WERI-Rb-1 (cell line): ENCODE data around the gene MRPL1.

Experiments used
- DNase-seq: peaks from one replicate; pipeline ENCODE4 v3.0.0-alpha.2; 2020
- H3K27ac ChIP-seq: fragments of 250-450 bp; sonication (Bioruptor Pico); 2 replicates; pipeline ENCODE4 v1.5.1; 2020; ENCODE audit warnings: mild to moderate bottlenecking, moderate library complexity
- H3K27me3 ChIP-seq: fragments of 250-450 bp; sonication (Bioruptor Pico); 2 replicates; pipeline ENCODE4 v1.5.1; 2021; ENCODE audit warnings: mild to moderate bottlenecking, low read depth, moderate library complexity; ENCODE audit not compliant: insufficient read depth, severe bottlenecking
- H3K36me3 ChIP-seq: fragments of 250-450 bp; sonication (Bioruptor Pico); 2 replicates; pipeline ENCODE4 v1.5.1; 2020; ENCODE audit warnings: mild to moderate bottlenecking, moderate library complexity
- H3K4me3 ChIP-seq: 2 replicates; pipeline ENCODE4 v1.5.1; 2011; ENCODE audit warnings: low read depth, mild to moderate bottlenecking, control low read depth, low read length
- H3K9me3 ChIP-seq: fragments of 250-450 bp; sonication (Bioruptor Pico); 2 replicates; pipeline ENCODE4 v1.5.1; 2021; ENCODE audit warnings: mild to moderate bottlenecking, moderate library complexity; ENCODE audit not compliant: severe bottlenecking
- TF ChIP-seq, protein P1 (sequence below): IDR thresholded peaks from 2 replicates; pipeline ENCODE4 v1.5.1; 2011; ENCODE audit warnings: low read depth, mild to moderate bottlenecking, control low read depth, inconsistent platforms, low read length

MRPL1 gene

DNA sequence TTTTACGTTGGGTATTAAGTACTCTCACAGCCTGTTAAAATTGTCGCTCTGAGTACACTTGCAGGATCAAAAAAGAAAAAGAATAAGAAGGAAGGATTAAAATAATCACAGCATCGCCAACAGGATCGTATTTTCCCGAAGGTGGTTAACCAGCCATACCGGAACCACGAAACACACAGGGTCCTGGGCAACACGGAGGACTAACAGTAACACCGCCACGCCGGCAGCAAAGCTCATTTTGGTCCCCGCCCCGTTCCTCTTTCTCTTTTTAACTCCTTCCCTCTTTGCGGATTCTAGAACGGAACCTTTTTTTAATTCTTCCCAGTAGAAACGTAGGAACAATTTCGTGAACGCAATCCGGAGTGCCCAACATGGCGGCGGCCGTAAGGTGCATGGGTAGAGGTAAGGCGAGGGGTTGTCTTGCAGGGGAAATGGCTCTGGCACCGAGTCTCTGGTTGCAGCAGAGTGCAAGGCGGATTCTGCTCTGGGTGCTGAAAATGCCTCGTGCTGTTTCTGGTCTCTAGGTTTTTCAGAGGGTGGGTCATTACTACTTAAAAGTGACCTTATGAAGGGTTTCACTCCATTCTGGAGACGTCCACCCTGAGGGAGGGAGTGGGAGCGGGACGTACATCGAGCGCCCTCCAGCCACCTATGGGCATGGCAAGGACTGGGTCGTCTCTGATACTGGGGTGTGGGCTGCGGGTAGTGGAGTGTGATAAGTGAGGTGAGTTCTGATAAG is at the start of gene MRPL1:
Gene MRPL1, plus strand, starts transcription at position 353 of the 739 bp plus-strand sequence. Its CDS starts 19 bp downstream, at position 372.
- TF ChIP-seq, protein P1, sequence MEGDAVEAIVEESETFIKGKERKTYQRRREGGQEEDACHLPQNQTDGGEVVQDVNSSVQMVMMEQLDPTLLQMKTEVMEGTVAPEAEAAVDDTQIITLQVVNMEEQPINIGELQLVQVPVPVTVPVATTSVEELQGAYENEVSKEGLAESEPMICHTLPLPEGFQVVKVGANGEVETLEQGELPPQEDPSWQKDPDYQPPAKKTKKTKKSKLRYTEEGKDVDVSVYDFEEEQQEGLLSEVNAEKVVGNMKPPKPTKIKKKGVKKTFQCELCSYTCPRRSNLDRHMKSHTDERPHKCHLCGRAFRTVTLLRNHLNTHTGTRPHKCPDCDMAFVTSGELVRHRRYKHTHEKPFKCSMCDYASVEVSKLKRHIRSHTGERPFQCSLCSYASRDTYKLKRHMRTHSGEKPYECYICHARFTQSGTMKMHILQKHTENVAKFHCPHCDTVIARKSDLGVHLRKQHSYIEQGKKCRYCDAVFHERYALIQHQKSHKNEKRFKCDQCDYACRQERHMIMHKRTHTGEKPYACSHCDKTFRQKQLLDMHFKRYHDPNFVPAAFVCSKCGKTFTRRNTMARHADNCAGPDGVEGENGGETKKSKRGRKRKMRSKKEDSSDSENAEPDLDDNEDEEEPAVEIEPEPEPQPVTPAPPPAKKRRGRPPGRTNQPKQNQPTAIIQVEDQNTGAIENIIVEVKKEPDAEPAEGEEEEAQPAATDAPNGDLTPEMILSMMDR, result peak; percentile 17; the same call in 1 of the 2 replicates
- no peaks in the 10 kb centered on the region for H3K9me3 ChIP-seq
- peak within 1 kb of the TSS; percentile 92 for H3K4me3 ChIP-seq
- peak within 1 kb of the TSS; percentile 85 for H3K27ac ChIP-seq
- H3K27me3 ChIP-seq, result no peaks in the 10 kb centered on the region
- DNase-seq, result peak; percentile 88
- H3K36me3 ChIP-seq, result no peaks in the 10 kb centered on the region

DNA sequence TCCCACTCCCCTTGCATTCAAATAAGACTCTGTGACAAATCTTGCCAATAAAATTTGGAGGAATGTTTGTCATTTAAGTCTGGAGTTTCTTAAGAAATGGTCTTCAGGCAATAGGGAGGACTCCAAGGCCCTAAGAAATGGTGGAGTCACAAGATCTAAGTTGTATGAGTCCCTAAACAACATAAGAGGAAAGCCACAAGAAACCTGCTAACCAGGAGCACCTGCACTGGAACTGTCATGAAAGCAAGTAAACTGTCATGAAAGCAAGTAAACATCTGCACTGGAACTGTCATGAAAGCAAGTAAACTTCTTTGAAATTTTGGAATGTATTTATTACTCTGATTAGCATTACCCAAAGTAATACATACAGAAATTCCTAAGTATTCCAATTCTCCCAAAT is 47.0 kb upstream of the MRPL1 start:
- Histone ChIP-seq H3K27me3 (no peaks in the 10 kb centered on the region), H3K9me3 (no peaks in the 10 kb centered on the region), H3K36me3 (peaks cover 2% of the 10 kb centered on the region), H3K27ac (no peak overlapping the region), H3K4me3 (no peak overlapping the region)
- DNase-seq, result no peak
- TF ChIP-seq, protein P1, result no peak

DNA sequence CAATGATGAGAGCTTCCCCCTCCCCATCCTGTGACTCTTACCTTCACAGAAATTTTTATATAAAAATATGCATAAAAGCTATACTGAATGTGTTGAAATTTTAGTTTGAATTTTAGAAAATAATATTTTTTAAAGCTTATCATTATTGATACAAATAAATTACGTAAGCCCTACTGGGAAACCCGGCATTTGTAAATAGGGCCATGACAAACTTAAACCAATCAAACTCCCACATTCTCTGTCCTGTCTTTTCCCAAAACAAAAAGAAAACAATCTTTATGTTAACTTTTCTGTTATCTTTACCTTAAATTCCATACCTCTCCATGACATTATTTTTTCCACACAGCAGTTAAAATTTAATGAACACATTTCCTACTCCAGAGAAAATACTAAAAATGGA is 46.1 kb upstream of the MRPL1 start:
- Histone ChIP-seq H3K4me3 (no peak overlapping the region), H3K27me3 (no peaks in the 10 kb centered on the region), H3K27ac (no peak overlapping the region), H3K36me3 (no peaks in the 10 kb centered on the region; the same call in 1 of the 2 replicates), H3K9me3 (no peaks in the 10 kb centered on the region)
- no peak for DNase-seq
- TF ChIP-seq, protein P1, result no peak

DNA sequence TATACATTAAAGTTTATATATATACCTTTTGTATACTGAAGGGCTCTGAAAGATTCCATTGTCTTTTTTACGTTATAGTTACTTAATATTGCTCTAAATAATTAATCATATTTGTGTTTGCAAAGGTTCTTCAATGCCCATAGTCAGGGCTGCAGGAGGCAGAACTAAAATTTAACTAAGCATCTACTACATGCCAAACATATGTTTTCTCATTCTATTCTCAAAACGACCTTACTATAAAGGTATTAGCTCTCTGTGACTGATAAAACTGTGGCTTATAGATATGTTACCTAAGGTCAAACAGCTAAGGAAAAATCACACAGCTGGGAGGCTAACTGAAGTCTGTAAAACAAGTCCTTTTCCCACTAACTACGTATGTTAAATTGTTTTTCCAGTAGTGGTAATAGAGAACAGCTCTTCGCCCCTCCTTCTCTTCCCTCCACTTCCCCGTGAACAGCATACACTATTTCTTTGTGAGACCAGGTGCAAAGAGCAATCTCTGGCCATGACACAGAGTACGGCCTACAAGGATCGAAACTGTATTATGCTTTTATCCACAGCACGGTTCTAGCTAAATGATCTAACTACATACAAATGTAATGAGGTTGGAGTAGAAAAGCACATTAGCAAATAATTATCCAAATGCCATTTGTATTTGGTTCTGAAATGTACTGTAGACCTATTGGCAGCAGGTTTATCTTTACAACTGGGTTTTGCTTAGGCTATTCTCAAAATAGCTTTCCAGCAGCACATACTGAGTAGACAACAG is 45.1 kb upstream of the MRPL1 start:
- Histone ChIP-seq H3K27me3 (no peaks in the 10 kb centered on the region), H3K27ac (peak overlapping the region; percentile 22), H3K9me3 (no peaks in the 10 kb centered on the region), H3K4me3 (peak overlapping the region; percentile 82), H3K36me3 (no peaks in the 10 kb centered on the region; the same call in 1 of the 2 replicates)
- TF ChIP-seq, protein P1, result no peak
- no peak for DNase-seq

DNA sequence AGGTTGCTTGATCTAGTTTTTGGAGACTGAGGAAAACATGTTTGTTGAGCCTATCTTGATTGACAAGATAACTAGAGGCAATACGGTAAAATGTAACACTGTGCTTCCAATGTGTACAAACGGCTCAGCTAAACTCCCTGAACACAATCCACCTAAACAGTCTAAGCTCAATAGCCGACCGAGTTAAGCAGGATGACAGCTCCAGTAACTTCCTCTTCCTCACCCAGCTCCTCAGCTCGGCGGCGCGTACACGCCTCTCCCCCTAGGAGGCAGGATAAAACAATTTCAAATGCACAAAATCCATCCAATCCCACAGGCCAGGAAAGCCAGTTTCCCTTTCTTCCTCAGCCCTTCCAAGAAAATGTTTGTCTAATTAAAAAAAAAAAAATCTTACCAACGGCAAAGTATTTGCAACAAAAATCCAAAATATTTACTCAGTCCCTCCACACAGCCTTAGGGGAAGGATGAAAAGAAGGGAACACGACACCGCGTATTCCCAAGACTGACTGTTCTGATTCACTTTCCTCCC is 44.5 kb upstream of the MRPL1 start:
- no peaks in the 10 kb centered on the region; the same call in 1 of the 2 replicates for H3K36me3 ChIP-seq
- TF ChIP-seq, protein P1, result peak; percentile 49
- H3K27me3 ChIP-seq, result no peaks in the 10 kb centered on the region
- no peaks in the 10 kb centered on the region for H3K9me3 ChIP-seq
- peak overlapping the region; percentile 93 for H3K27ac ChIP-seq
- peak; percentile 83 for DNase-seq
- H3K4me3 ChIP-seq, result peak overlapping the region; percentile 82
